ENCODE results near the gene PLEKHN1.
"Not testable (repeated sequence)": the region's sequence is repeated elsewhere in the genome, so short reads cannot be mapped to it uniquely, and the experiment has no call there.

The PLEKHN1 gene

DNA sequence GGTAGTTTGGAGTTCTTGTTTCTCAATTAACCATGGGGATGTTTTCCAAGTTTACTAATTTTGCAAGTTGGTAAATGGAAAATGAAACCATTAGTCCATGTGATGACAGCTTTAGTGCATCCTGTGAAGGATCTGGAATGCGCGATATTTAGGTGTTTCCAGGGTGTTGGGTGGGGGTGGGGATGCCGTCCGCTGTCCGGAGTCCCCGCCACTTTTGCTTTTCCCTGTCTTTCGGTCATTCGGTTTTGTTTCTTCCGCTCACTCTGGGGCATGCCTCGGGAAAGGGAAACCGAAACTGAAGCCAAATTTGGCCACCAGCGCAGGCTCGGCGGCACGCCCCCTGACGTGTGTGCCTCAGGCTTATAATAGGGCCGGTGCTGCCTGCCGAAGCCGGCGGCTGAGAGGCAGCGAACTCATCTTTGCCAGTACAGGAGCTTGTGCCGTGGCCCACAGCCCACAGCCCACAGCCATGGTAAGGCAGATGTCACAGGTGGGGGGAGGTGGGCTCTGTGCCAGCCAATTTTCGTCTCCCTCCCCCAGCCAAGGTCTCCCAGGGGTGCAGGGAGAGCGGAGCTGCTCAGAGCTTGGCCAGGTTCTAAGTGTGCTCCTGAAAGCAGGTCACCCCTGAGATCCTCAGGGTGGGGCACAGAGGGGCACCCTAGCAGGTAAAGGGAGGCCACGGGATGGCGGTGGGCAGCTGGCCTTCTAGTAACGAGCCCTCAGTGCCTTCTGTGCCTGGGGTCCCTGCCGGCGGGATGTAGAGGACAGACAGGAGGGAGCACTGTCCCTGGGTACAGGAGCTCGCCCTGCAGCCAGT, 47.0 kb downstream of the PLEKHN1 start, which contains the start of gene ISG15:
TSS of gene ISG15 (plus strand) at position 393 of the 817 bp plus-strand sequence. CDS start at position 470, 77 bp downstream.
- peak; percentile 8 for FAIRE-seq

DNA sequence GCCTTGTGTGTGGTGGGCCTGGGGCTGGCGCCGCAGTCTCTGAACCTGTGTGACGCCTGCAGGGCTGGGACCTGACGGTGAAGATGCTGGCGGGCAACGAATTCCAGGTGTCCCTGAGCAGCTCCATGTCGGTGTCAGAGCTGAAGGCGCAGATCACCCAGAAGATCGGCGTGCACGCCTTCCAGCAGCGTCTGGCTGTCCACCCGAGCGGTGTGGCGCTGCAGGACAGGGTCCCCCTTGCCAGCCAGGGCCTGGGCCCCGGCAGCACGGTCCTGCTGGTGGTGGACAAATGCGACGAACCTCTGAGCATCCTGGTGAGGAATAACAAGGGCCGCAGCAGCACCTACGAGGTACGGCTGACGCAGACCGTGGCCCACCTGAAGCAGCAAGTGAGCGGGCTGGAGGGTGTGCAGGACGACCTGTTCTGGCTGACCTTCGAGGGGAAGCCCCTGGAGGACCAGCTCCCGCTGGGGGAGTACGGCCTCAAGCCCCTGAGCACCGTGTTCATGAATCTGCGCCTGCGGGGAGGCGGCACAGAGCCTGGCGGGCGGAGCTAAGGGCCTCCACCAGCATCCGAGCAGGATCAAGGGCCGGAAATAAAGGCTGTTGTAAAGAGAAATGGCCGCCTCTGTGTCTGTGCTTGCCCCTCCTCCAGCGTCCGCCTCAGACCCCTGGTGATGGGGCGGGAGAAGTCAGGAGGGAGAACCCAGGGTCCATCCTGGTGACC, 47.8 kb downstream of the PLEKHN1 start:
- no peak for FAIRE-seq

DNA sequence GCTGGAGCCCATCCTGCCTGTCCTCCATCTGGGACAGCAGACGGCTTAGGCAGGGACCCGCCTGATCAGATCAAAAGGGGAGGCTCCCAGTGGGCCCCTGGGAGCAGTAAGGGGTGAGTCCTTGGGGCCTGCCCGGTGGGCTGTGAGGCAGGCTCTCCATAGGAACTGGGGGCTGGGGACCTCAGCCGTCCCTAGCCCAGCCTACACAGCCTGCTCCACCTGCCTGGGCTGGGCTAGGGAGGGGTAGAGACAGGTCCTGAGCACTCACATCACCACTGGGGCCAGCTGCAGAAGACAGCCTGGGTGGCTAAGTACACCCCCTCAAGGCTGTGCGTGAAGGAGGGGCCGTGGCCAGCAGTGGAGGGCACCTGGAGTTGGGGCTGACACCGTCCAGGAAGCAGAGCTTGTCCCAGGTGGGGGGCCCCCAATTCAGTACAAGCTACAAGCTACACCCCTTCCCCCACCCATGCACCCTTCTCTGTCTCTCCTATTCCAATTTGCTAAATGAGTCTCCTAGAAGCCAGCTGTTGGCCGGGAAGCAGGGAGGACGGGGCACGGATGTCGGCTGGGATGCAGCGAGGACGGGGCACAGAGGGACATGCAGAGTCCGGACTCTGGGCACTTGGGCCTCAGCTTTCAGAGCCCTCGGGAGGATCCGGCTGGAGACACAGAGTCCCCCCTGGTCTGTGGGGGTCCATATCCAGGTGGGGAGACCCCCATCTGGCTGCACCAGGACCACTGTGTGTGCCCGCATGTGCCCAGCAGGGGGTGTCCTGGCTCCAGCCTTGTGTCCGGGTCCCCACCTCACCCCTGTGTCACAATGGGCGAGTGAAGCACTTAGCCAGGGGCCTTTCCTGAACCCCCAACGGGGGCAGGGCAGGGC, 48.8 kb downstream of the PLEKHN1 start:
- no peak for FAIRE-seq

DNA sequence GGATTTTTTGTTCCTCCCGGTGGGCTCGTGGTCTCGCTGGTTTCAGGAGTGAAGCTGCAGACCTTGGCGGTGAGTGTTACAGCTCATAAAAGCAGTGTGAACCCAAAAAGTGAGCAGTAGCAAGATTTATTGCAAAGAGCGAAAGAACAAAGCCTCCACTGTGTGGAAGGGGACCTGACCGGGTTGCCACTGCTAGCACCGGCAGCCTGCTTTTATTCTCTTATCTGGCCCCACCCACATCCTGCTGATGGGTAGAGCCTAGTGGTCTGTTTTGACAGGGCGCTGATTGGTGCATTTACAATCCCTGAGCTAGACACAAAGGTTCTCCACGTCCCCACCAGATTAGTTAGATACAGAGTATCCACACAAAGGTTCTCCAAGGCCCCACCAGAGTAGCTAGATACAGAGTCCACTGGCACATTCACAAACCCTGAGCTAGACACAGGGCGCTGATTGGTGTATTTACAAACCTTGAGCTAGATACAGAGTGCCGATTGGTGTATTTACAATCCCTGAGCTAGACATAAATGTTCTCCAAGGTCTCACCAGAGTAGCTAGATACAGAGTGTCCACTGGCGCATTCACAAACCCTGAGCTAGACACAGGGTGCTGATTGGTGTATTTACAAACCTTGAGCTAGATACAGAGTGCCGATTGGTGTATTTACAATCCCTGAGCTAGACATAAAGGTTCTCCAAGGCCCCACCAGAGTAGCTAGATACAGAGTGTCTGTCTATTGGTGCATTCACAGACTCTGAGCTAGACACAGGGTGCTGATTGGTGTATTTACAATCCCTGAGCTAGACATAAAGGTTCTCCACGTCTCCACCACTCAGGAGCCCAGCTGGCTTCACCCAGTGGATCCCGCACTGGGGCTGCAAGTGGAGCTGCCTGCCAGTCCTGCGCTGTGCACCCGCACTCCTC, 51.4 kb downstream of the PLEKHN1 start:
- FAIRE-seq = not testable (repeated sequence)

DNA sequence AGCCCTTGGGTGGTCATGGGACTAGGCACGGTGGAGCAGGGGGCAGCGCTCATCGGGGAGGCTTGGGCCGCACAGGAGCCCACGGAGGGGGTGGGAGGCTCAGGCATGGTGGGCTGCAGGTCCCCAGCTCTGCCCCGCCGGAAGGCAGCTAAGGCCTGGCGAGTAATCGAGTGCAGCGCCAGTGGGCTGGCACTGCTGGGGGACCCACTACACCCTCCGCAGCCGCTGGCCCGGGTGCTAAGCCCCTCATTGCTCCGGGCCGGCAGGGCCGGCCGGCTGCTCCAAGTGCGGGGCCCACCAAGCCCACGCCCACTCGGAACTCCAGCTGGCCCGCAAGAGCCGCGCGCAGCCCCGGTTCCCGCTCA, 52.0 kb downstream of the PLEKHN1 start:
- FAIRE-seq = not testable (repeated sequence)

DNA sequence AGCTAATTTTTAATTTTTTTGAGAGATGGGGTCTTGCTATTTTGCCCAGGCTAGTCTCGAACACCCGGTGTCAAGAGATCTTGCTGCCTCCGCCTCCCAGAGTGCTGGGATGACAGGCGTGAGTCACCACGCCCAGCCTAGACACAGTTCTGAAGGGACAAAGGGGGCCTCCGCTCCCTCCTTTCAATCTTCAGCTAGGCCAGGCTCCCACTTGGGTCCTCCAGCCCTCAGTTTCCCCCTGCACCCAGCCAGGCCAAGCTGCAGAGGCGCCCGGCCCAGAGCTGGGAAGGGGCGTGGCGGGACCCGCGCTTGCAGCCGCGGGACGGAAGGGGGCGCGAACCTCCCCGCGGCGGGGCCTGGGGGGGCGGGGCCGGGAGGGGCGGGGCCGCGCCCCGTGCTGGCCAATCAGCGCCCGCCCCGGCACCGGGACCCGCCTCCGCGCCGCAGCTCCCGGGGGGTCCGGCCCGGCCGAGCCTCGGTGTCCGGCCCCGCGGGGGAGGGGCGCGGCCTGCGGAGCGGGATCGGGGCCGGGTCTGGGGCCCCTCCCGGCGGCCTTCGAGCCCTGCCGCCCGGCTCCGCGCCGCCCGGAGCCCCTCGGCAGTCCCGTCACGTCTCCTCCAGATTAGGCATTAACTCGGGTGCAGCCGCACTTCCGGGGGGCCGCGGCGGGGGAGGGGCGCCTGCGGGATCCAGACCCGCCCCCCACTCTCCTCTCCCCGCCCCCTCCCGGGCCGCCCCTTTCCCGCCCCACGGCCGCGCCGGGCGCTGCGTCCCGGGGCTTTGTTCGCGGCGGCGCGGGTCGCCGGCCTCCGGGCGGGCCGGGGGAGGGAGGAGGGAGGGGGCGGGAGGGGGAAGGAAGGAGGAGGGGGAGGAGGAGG, 53.1 kb downstream of the PLEKHN1 start:
- FAIRE-seq = no peak

DNA sequence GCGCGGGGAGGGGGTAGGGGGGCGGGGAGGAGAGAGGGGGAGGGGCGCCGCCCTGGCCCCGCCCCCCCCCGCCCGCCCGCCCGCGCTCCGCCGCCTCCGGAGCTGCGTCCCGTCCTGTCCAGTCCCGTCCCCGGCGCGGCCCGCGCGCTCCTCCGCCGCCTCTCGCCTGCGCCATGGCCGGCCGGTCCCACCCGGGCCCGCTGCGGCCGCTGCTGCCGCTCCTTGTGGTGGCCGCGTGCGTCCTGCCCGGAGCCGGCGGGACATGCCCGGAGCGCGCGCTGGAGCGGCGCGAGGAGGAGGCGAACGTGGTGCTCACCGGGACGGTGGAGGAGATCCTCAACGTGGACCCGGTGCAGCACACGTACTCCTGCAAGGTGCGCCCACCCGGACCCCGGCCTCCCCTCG, 53.7 kb downstream of the PLEKHN1 start, which contains the start of gene AGRN:
TSS of gene AGRN (plus strand) at position 121 of the 405 bp plus-strand sequence. CDS start at position 174, 53 bp downstream.
- no peak for FAIRE-seq

DNA sequence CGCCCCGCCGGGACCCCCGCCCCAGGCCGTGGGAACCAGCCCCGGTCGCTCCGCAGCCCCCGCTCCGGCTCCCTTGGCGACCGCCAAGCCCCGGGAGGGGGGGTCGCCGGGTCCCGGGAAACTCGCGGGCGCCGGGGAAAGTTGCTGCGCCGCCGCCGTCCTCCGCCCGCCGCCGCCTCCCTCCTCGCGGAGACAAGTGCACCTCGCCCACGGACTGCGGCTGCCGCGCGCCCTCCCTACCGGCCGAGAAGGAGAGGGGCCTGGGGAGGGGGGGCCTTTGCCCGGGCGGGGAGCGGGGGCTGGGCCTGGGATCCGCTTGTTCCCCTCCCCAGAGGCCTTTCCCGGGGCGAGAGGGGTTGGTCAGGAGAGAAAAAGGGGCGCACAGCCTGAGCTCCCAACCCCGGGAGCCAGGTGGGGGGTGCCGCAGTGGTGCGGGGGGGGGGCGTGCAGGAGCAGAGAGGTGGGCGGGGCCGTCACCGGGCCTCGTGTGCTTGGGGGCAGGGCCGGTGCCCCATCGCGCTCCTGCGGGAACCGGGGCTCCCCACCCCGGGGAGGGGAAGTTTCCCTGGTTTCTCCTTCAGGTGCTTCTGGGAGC, 54.2 kb downstream of the PLEKHN1 start:
- FAIRE-seq = no peak

DNA sequence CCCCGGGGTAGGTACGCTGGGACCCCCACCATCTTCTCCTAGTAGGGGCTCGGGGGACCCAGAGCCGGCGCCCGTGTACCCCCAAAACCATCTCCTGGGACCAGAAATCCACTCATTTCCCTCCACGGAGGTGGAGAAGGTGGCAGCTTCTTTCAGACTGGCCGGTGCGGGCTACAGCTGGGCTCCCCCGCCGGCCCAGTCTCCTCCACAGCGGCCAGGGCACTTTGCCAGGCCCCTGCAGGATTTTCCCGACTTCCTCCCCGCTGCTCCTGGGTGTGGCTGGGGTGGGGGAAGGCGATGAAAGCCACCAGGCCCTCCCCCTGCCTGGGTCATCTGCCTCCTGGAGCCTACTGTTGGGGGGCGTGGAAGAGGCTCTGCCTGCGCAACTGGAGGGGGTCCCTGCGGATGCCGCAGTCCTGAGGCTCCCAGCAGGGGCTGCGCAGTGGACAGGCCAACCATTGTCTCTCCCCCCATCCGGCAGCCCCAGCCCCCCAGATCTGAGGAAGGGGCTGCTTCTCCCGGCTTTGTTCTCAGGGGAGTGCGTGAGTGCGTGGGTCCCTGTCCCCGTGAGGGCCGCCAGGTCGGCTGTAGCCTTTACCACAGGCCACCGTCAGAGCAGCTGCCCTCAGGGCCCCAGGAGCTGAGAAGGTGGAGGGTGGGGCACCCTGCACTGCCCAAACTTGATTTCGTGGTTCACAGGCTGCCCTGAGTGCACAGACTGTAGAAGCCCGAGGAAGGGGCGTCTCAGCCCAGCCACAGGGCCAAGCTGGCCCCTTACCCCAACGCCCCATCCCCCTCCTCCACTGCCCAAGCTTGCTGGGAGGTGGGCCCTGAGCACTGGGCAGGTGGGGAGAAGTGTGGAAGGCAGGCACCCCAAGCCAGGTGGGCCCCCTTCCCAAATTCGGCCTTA, 55.0 kb downstream of the PLEKHN1 start:
- no peak for FAIRE-seq

DNA sequence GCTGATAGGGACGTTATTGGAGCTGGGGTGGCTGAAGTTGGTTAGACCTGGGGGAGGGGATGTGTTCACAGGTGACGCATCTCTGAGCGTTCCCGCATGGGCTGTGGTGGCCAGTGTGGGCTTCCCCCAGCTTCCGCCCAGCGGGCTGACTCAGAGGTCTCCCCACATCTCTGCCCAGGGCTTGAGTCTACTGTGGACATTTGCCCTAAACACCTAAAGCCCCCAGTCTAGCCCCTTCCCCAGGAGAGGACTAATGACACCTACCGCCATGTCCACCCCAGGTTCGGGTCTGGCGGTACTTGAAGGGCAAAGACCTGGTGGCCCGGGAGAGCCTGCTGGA, 55.6 kb downstream of the PLEKHN1 start:
- FAIRE-seq = no peak

DNA sequence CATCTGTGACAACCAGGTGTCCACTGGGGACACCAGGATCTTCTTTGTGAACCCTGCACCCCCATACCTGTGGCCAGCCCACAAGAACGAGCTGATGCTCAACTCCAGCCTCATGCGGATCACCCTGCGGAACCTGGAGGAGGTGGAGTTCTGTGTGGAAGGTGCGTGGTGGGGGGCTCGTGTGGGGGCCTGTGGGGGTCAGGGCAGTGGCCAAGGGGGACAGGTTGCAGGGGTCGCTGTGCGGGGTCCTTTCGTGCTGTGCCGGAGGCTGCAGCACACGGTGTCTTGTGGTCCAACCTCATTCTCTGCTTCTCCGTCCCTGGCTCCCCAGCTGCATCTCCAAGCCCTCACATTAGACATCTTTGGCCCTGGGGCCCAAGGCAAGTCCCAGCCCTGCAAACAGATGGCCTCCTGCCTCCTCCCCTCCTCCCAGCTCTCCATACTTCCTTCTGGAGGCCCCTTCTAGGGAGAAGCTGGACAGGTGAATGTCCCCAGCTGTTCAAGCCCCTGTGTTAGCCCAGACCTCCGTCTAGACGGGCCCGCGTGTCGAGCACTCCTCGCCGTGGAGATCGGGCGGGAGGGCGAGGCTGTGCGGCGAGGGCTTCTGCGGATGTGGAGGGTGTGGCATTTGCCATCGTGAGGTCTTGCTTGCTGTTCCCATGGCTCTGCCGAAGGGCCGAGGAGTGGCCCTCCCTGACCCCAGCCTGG, 56.2 kb downstream of the PLEKHN1 start:
- no peak for FAIRE-seq

DNA sequence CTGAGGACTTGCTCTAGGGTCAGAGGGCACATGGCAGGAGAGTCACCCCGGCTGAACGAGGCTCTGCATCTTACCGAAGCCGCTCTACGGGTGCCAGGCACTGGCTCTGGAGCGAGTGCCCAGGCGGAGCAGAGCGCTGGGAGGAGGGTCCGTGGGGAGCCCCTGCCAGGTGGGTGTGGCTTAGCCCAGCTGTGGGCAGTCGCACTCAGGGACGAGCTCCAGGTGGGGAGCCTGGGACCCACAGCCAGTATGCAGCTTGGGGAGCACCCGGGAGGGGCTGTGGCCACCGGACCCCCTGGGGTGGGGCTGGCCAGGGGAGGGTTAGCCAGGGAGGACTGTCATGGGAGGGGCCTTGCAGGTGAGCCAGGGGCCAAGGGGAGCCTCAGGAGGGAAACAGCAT, 57.4 kb downstream of the PLEKHN1 start:
- FAIRE-seq = no peak

DNA sequence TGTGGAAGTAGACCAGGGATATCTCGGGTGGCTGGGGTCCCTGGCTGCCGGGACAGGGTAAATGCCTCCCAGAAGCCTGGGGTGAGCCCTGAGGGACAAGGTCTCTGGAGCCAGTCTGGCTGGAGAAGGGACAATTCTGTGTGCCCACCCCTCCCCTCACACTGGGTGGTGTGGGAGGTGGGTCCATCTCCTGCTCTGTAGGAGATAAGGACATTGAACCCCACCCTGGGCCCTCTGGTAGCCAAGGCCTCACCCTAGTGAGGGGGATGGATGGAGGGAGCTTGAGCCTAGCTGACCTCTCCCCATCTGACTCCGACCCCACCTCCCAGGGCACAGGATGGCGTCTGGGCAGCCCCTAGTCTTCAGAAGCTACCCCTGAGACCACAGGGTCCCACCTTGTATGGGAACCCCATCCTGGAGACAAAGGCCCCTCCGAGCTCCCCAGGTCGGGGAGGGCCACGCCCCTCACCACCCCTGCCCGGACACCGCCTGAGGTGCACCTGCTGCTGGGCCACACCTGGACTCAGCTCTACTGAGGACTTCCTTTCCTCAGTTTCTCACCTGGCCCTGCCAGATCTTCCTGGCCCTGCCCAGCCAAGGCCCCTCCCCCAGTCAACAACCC, 58.0 kb downstream of the PLEKHN1 start:
- no peak for FAIRE-seq

DNA sequence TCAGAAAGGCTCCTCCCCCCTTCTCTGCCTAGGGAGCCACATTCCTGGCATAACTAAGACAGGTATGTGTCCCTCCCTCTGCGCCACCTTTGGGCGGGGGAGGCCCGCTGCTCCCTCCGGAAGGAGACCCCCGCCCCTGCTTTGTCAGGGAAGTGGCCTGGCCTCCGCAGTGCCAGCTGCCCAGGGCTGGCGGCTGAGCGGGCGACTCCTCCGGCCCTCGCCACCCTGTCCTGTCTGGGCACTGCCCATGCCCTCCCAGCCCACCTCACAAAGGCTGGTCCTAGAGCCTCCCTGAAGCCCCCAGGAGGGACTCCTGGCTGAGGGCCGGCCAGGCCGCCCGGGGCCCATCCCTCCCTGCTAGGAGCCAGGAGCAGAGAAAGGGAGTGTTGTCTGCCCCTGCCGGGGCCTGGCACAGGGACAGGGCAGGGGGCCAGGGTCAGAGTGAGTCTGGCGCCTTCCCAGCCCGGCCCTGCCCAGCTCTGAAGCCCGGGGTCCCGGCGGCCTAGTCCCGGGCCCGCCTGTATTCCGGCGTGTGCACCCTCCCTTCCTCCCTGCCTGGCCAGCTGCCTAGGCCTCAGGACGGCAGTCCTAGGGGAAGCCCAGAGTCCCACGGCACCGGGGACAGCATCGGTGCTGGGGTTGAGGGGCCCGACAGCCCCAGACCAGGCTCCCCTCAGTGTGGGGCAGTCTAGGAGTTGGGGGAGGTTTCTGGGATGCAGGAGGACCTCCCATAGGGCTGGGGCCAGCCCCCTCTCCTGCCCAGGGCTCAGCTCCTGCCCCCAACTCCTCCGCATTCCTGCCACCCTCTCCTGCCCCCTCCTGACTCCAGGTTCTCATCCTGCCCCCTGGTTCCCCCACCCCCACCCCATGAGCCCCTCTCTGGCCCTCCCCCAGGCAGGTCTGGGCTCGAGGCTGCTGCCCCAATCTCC, 58.8 kb downstream of the PLEKHN1 start:
- FAIRE-seq = no peak
